HG03103 (cell line): ENCODE data around the gene PCDHGB4.
A peak's percentile ranks its signal among the peaks of the same experiment; 100 is the strongest.
"Not testable (repeated sequence)": the region's sequence is repeated elsewhere in the genome, so short reads cannot be mapped to it uniquely, and the experiment has no call there.

ENCODE experiments used
- ATAC-seq: cut with Tn5 transposase; IDR thresholded peaks from one replicate; pipeline ENCODE4 v1.9.1; 2021; ENCODE audit warnings: low read depth; ENCODE audit not compliant: unreplicated experiment

The PCDHGB4 gene

DNA sequence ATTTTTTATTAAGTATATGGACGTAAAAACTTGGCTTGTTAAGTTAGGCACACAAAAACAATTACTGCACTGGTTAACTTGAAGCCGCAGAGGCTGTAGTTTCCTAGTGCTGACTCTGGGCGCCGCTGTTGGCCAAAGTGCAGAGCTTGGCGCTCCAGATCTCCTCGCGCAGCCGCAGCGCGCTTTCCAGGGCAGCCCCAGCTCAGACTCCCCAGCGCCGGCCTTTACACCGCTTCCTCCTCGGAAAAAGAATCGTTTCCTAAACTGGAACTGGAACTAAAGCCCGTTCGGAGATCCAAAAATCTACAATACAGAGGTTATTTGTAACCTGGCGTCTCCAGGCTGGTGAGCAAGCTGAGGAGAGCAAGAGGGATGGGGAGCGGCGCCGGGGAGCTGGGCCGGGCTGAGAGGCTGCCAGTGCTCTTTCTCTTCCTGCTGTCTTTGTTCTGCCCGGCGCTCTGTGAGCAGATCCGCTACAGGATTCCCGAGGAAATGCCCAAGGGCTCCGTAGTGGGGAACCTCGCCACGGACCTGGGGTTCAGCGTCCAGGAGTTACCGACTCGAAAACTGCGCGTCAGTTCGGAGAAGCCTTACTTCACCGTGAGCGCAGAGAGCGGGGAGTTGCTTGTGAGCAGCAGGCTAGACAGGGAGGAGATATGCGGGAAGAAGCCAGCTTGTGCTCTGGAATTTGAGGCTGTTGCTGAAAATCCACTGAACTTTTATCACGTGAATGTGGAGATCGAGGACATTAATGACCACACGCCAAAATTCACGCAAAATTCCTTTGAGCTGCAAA is 10.5 kb downstream of the PCDHGB4 start, which contains the start of gene PCDHGB5:
Gene PCDHGB5, plus strand, starts transcription at position 192 of the 796 bp plus-strand sequence. Its CDS starts 181 bp downstream, at position 373.
- ATAC-seq: peak; percentile 94

DNA sequence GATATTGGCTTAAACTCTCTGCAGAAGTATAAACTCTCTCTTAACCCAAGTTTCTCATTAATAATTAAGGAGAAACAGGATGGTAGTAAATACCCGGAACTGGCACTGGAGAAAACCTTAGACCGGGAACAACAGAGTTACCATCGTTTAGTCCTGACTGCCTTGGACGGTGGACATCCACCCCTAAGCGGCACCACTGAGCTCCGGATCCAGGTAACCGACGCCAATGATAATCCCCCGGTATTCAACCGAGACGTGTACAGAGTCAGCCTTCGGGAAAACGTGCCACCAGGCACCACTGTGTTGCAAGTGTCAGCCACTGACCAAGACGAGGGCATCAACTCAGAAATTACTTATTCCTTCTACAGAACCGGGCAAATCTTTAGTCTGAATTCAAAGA is 11.1 kb downstream of the PCDHGB4 start:
- ATAC-seq: no peak

DNA sequence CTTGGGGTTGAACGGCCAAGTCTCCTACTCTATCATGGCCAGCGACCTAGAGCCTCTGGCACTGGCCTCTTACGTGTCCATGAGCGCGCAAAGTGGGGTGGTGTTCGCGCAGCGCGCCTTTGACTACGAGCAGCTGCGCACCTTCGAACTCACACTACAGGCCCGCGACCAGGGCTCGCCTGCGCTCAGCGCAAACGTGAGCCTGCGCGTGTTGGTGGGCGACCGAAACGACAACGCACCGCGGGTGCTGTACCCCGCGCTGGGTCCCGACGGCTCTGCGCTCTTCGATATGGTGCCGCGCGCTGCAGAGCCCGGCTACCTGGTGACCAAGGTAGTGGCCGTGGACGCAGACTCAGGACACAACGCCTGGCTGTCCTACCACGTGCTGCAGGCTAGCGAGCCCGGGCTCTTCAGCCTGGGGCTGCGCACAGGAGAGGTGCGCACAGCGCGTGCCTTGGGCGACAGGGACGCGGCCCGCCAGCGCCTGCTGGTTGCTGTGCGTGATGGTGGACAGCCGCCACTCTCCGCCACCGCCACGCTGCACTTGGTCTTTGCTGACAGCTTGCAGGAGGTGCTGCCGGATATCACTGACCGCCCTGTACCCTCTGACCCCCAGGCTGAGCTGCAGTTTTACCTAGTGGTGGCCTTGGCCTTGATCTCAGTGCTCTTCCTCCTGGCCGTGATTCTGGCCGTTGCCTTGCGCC is 12.2 kb downstream of the PCDHGB4 start:
- no peak for ATAC-seq

DNA sequence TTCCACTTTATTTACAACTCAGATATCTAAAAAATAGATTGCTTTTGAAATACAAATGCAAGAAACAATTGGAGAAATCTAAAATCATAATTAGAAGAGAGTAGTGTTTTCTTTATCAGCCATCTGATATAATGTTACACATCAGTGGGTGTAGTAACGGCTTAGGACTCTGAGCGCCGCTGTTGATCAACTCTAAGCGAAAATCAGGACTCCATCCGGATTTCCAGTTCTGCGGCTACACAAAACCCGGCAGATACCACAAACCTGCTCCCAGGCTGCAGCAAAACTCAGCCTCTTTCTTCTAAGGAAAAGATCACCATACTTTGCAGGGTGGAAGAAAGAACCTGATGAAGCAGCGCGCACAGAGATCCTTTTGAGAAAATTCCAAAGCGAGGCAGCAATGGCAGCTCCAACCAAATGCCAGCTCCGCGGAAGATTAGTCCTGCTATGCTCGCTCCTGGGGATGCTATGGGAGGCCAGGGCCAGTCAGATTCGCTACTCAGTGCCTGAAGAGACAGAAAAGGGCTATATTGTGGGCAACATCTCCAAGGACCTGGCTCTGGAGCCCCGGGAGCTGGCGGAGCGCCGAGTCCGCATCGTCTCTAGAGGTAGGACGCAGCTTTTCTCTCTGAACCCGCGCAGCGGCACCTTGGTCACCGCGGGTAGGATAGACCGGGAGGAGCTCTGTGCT is 15.2 kb downstream of the PCDHGB4 start, which contains the start of gene PCDHGA9:
Gene PCDHGA9, plus strand, starts transcription at position 226 of the 691 bp plus-strand sequence. Its CDS starts 175 bp downstream, at position 401.
- no peak for ATAC-seq

DNA sequence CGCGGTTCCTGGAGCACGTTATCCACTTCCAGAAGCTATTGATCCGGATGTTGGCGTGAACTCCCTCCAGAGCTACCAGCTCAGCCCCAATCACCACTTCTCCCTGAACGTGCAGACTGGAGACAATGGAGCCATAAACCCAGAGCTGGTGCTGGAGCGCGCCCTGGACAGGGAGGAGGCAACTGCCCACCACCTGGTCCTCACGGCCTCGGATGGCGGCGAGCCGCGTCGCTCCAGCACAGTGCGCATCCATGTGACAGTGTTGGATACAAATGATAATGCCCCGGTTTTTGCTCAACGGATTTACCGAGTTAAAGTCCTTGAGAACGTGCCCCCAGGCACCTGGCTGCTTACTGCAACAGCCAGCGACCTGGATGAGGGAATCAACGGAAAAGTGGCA is 15.9 kb downstream of the PCDHGB4 start:
- ATAC-seq: no peak

- ATAC-seq: not testable (repeated sequence)
Observed at GRCh38 chr5:141407790-141408505, 20.4 kb downstream of the PCDHGB4 start, which contains the start of gene PCDHGB6. TSS of gene PCDHGB6 (plus strand) at chr5:141408021. CDS start at chr5:141408203, 182 bp downstream.

DNA sequence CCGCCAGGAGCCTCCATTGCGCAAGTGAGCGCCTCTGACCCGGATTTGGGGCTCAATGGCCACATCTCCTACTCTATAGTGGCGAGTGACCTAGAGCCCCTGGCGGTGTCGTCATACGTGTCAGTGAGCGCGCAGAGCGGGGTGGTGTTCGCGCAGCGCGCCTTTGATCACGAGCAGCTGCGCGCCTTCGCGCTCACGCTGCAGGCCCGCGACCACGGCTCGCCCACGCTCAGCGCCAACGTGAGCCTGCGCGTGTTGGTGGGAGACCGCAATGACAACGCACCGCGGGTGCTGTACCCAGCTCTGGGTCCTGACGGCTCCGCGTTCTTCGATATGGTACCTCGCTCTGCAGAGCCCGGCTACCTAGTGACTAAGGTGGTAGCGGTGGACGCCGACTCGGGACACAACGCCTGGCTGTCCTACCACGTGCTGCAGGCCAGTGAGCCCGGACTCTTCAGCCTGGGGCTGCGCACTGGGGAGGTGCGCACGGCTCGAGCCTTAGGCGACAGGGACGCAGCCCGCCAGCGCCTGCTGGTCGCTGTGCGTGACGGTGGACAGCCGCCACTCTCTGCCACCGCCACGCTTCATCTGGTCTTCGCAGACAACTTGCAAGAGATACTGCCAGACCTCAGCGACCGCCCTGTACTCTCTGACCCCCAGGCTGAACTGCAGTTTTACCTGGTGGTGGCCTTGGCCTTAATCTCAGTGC is 22.3 kb downstream of the PCDHGB4 start:
- no peak for ATAC-seq

DNA sequence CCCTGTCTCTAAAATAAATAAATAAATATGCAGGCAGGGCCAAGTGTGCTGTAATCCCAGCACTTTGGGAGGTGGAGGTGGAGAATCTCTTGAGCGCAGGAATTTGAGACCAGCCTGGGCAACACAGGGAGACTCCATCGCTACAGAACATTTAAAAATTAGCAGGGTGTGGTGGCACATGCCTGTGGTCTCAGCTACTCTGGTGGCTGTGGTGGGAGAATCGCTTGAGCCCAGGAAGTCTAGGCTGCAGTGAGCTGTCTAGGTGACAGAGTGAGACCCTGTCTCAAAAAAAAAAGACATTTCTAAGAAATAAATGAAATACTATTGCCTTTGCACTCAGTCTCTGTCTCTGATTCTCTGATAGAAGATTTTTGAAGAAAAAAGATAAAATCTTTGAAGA is 24.1 kb downstream of the PCDHGB4 start:
- ATAC-seq: no peak

GRCh38 chr5:141412854-141413539 is 25.5 kb downstream of the PCDHGB4 start, which contains the start of gene PCDHGA10:
TSS of gene PCDHGA10 (plus strand) at chr5:141412987. CDS start at chr5:141413176, 189 bp downstream.
- peak; percentile 46 for ATAC-seq

- ATAC-seq: no peak
Observed at GRCh38 chr5:141413540-141414069, 26.1 kb downstream of the PCDHGB4 start.

DNA sequence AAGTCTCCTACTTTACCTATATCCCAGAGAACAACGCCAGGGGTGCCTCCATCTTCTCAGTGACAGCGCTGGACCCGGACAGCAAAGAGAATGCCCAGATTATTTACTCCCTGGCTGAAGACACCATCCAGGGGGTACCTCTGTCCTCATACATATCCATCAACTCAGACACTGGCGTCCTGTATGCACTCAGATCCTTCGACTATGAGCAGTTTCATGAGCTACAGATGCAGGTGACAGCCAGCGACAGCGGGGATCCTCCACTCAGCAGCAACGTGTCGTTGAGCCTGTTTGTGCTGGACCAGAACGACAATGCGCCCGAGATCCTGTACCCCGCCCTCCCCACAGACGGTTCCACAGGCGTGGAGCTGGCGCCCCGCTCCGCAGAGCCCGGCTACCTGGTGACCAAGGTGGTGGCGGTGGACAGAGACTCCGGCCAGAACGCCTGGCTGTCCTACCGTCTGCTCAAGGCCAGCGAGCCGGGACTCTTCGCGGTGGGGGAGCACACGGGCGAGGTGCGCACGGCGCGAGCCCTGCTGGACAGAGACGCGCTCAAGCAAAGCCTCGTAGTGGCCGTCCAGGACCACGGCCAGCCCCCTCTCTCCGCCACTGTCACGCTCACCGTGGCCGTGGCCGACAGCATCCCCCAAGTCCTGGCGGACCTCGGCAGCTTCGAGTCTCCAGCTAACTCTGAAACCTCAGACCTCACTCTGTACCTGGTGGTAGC is 27.2 kb downstream of the PCDHGB4 start:
- ATAC-seq: not testable (repeated sequence)

GRCh38 chr5:141415275-141415618 is 27.7 kb downstream of the PCDHGB4 start:
- not testable (repeated sequence) for ATAC-seq

DNA sequence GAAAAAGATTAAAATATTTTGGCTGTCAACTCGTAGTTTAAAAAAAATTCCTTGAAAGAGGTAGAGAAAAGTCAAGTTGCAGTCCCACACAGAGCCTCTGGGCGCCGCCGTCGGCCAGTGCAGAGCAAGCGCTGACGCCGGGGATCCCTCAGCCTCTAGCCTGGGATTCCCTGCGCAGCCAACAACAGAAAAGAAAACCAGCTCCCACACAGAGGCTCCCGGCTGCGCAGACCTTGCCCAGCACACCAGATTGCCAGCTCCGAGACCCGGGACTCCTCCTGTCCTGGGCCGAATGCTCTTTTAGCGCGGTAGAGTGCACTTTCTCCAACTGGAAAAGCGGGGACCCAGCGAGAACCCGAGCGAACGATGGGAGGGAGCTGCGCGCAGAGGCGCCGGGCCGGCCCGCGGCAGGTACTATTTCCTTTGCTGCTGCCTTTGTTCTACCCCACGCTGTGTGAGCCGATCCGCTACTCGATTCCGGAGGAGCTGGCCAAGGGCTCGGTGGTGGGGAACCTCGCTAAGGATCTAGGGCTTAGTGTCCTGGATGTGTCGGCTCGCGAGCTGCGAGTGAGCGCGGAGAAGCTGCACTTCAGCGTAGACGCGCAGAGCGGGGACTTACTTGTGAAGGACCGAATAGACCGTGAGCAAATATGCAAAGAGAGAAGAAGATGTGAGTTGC is 30.1 kb downstream of the PCDHGB4 start, which contains the start of gene PCDHGB7:
Gene PCDHGB7, plus strand, starts transcription at position 184 of the 679 bp plus-strand sequence. Its CDS starts 183 bp downstream, at position 367.
- ATAC-seq: peak; percentile 80

- ATAC-seq: no peak
Observed at GRCh38 chr5:141419074-141419880, 31.8 kb downstream of the PCDHGB4 start.

GRCh38 chr5:141420855-141421488 is 33.5 kb downstream of the PCDHGB4 start, which contains the start of gene PCDHGA11:
TSS of gene PCDHGA11 (plus strand) at chr5:141421051. CDS start at chr5:141421228, 177 bp downstream.
- peak; percentile 42 for ATAC-seq

- ATAC-seq: no peak
Observed at GRCh38 chr5:141421489-141421855, 34.0 kb downstream of the PCDHGB4 start.
